H1 (cell line): ENCODE results near the gene ZNF367. TPM values are rescaled to one million over a fixed set of nuclear protein-coding genes. Genes with fewer than 3 reads are reported as not detected.
A peak's percentile ranks its signal among the peaks of the same experiment; 100 is the strongest.

Experiments used
- CTCF ChIA-PET: fragments of 300-600 bp; sonication (Branson Sonifier 250); formaldehyde crosslinking; loops from one replicate; lab custom pipeline; 2021; ENCODE audit not compliant: partially characterized antibody; lab: Charles Lee
- POLR2A ChIA-PET: fragments of 300-600 bp; sonication (Branson Sonifier 250); formaldehyde crosslinking; loops from one replicate; lab custom pipeline; 2021; ENCODE audit warnings: inconsistent platforms; ENCODE audit not compliant: partially characterized antibody; lab: Charles Lee
- DNase-seq, 2 experiments: peaks; one replicate each; pipeline versions ENCODE4 v3.0.0 to v3.0.0-alpha.2; 2010 to 2022; ENCODE audit warnings: low spot score in 2 of 2, low read depth in 1 of 2, mixed read lengths in 1 of 2
- FAIRE-seq: peaks from 2 replicates; lab custom pipeline; 2011; peaks lifted over from hg19 to GRCh38; lab: Jason Lieb, UNC
- H2AFZ ChIP-seq: 2 replicates; pipeline ENCODE4 v1.8.1; 2012; ENCODE audit warnings: low read length, inconsistent platforms
- H2AK5ac ChIP-seq: 2 replicates; pipeline ENCODE4 v1.6.1; 2013; ENCODE audit warnings: low read depth, low read length
- H2BK120ac ChIP-seq: replicated peaks from 2 replicates; pipeline ENCODE3; 2013; ENCODE audit warnings: low read depth, low read length, inconsistent platforms
- H2BK12ac ChIP-seq: 2 replicates; pipeline ENCODE4 v1.6.1; 2013; ENCODE audit warnings: low read depth, low read length
- H2BK15ac ChIP-seq: 2 replicates; pipeline ENCODE4 v1.6.1; 2013; ENCODE audit warnings: low read length
- H2BK20ac ChIP-seq: 2 replicates; pipeline ENCODE4 v1.6.1; 2013; ENCODE audit warnings: low read length
- H2BK5ac ChIP-seq: 2 replicates; pipeline ENCODE4 v1.6.1; 2013; ENCODE audit warnings: low read depth, low read length
- H3K14ac ChIP-seq: 2 replicates; pipeline ENCODE4 v1.6.1; 2013; ENCODE audit warnings: inconsistent platforms; ENCODE audit not compliant: insufficient read length
- H3K18ac ChIP-seq: 2 replicates; pipeline ENCODE4 v1.6.1; 2013; ENCODE audit warnings: low read length; ENCODE audit errors: extremely low read depth
- H3K23ac ChIP-seq: 2 replicates; pipeline ENCODE4 v1.6.1; 2013; ENCODE audit warnings: inconsistent platforms; ENCODE audit not compliant: insufficient read length
- H3K23me2 ChIP-seq: 2 replicates; pipeline ENCODE4 v1.6.1; 2013; ENCODE audit warnings: low read depth, low read length
- H3K27ac ChIP-seq: 2 replicates; pipeline ENCODE4 v1.6.1; 2011; ENCODE audit warnings: low read depth, low read length, inconsistent platforms
- H3K27me3 ChIP-seq, 4 experiments: replicated peaks in 1 of 4; 1 replicate in 1 of 4; 2 replicates in 3 of 4; pipeline versions ENCODE4 v1.6.1 to v1.8.1; 2011 to 2013; ENCODE audit warnings: low read length in 3 of 4, mild to moderate bottlenecking in 3 of 4, inconsistent platforms in 2 of 4, mixed read lengths in 2 of 4, moderate library complexity in 1 of 4; ENCODE audit not compliant: control insufficient read depth in 3 of 4, insufficient read depth in 3 of 4; ENCODE audit errors: extremely low read depth in 1 of 4
- H3K36me3 ChIP-seq, 4 experiments: 2 replicates each; pipeline versions ENCODE4 v1.6.1 to v1.8.1; 2011 to 2013; ENCODE audit warnings: mild to moderate bottlenecking in 4 of 4, low read length in 3 of 4, moderate library complexity in 2 of 4, control low read depth in 1 of 4, inconsistent platforms in 1 of 4; ENCODE audit not compliant: insufficient read depth in 4 of 4, control insufficient read depth in 2 of 4
- H3K4ac ChIP-seq: replicated peaks from 2 replicates; pipeline ENCODE3; 2013; ENCODE audit warnings: low read length, low read depth, mixed read lengths, inconsistent platforms; ENCODE audit not compliant: insufficient read length
- H3K4me1 ChIP-seq, 4 experiments: replicated peaks in 1 of 4; 1 replicate in 1 of 4; 2 replicates in 3 of 4; pipeline versions ENCODE4 v1.6.1 to v1.8.1; 2011 to 2013; ENCODE audit warnings: low read length in 3 of 4, inconsistent platforms in 2 of 4, mixed read lengths in 1 of 4; ENCODE audit not compliant: insufficient read depth in 4 of 4, control insufficient read depth in 3 of 4
- H3K4me2 ChIP-seq, 2 experiments: 2 replicates each; pipeline versions ENCODE4 v1.6.1 to v1.8.1; 2011 to 2013; ENCODE audit warnings: low read depth in 2 of 2, low read length in 2 of 2, control low read depth in 1 of 2, inconsistent platforms in 1 of 2, mild to moderate bottlenecking in 1 of 2; ENCODE audit not compliant: insufficient read depth in 1 of 2
- H3K4me3 ChIP-seq, 4 experiments: fragments of 200-600, 300-600 bp in 1 of 4; sonication (generic), shearing (Covaris generic), sonication (Bioruptor Twin) in 1 of 4; 2 replicates each; pipeline versions ENCODE4 v1.5.1 to v1.8.1; 2011 to 2016; ENCODE audit warnings: low read length in 4 of 4, low read depth in 3 of 4, control low read depth in 2 of 4, inconsistent platforms in 2 of 4, mild to moderate bottlenecking in 2 of 4, mixed read lengths in 1 of 4, moderate library complexity in 1 of 4; ENCODE audit not compliant: insufficient read depth in 2 of 4; ENCODE audit errors: extremely low read depth in 1 of 4
- H3K56ac ChIP-seq: replicated peaks from 2 replicates; pipeline ENCODE3; 2013; ENCODE audit warnings: low read depth, mild to moderate bottlenecking, mixed read lengths, low read length, inconsistent platforms; ENCODE audit not compliant: insufficient read length
- H3K79me1 ChIP-seq: 2 replicates; pipeline ENCODE4 v1.6.1; 2013; ENCODE audit warnings: low read depth, low read length, control low read depth
- H3K79me2 ChIP-seq, 2 experiments: 2 replicates each; pipeline versions ENCODE4 v1.6.1 to v1.8.1; 2012 to 2013; ENCODE audit warnings: low read length in 2 of 2, mild to moderate bottlenecking in 2 of 2, inconsistent platforms in 1 of 2; ENCODE audit not compliant: insufficient read depth in 2 of 2, control insufficient read depth in 1 of 2
- H3K9ac ChIP-seq, 4 experiments: replicated peaks in 1 of 4; 1 replicate in 1 of 4; 2 replicates in 3 of 4; pipeline versions ENCODE4 v1.6.1 to v1.8.1; 2011 to 2013; ENCODE audit warnings: low read depth in 3 of 4, low read length in 3 of 4, control low read depth in 2 of 4, mild to moderate bottlenecking in 2 of 4, moderate library complexity in 2 of 4, inconsistent platforms in 1 of 4; ENCODE audit errors: extremely low read depth in 1 of 4
- H3K9me3 ChIP-seq, 2 experiments: 2 replicates each; pipeline versions ENCODE4 v1.6.1 to v1.8.1; 2012 to 2013; ENCODE audit warnings: mild to moderate bottlenecking in 2 of 2, moderate library complexity in 2 of 2, control low read depth in 1 of 2, inconsistent platforms in 1 of 2, low read depth in 1 of 2, low read length in 1 of 2, mixed read lengths in 1 of 2; ENCODE audit not compliant: insufficient read depth in 2 of 2
- H4K20me1 ChIP-seq, 2 experiments: replicated peaks in 1 of 2; 2 replicates each; pipeline versions ENCODE3 to v1.8.1; 2011 to 2013; ENCODE audit warnings: inconsistent platforms in 2 of 2, low read length in 2 of 2, mild to moderate bottlenecking in 1 of 2; ENCODE audit not compliant: insufficient read depth in 2 of 2, control insufficient read depth in 1 of 2
- H4K5ac ChIP-seq: 2 replicates; pipeline ENCODE4 v1.6.1; 2013; ENCODE audit warnings: low read length, low read depth, mixed read lengths, inconsistent platforms; ENCODE audit not compliant: insufficient read length
- H4K8ac ChIP-seq: 2 replicates; pipeline ENCODE4 v1.8.0; 2013; ENCODE audit warnings: mild to moderate bottlenecking, moderate library complexity, low read length, inconsistent platforms; ENCODE audit not compliant: insufficient read depth; ENCODE audit errors: extremely low read depth
- H4K91ac ChIP-seq: replicated peaks from 2 replicates; pipeline ENCODE3; 2013; ENCODE audit warnings: low read length, mixed read lengths, inconsistent platforms; ENCODE audit not compliant: insufficient read length
- BCL11A ChIP-seq, 2 experiments: IDR thresholded peaks; one replicate each; pipeline ENCODE4 v1.6.1; 2011; ENCODE audit warnings: low read depth in 2 of 2, low read length in 2 of 2, mild to moderate bottlenecking in 2 of 2
- CBX5 ChIP-seq: fragments of 300-800, 300-1000 bp; sonication (generic); IDR thresholded peaks from 2 replicates; pipeline ENCODE4 v1.7.1; 2016; ENCODE audit warnings: antibody characterized with exemption, low read length, low read depth
- CHD1 ChIP-seq: IDR thresholded peaks from 2 replicates; pipeline ENCODE4 v1.6.1; 2012; ENCODE audit warnings: low read depth, low read length, improper control_type of control experiment
- CHD2 ChIP-seq: IDR thresholded peaks from 2 replicates; pipeline ENCODE4 v1.6.1; 2012; ENCODE audit warnings: low read length, improper control_type of control experiment
- GTF2F1 ChIP-seq: IDR thresholded peaks from 2 replicates; pipeline ENCODE4 v1.6.1; 2012; ENCODE audit warnings: low read depth, low read length, improper control_type of control experiment, borderline replicate concordance
- JUND ChIP-seq: IDR thresholded peaks from 2 replicates; pipeline ENCODE4 v1.6.1; 2011; ENCODE audit warnings: mild to moderate bottlenecking, improper control_type of control experiment, low read length
- KDM4A ChIP-seq: IDR thresholded peaks from one replicate; pipeline ENCODE4 v1.7.1; 2012; ENCODE audit warnings: low read depth, mild to moderate bottlenecking, moderate library complexity, low read length, inconsistent platforms; ENCODE audit not compliant: severe bottlenecking
- POLR2A ChIP-seq, 2 experiments: IDR thresholded peaks; 1 replicate in 1 of 2; 2 replicates in 1 of 2; pipeline ENCODE4 v1.6.1; 2011; ENCODE audit warnings: low read depth in 2 of 2, low read length in 2 of 2, mild to moderate bottlenecking in 2 of 2; ENCODE audit errors: control extremely low read depth in 1 of 2
- SIRT6 ChIP-seq: IDR thresholded peaks from one replicate; pipeline ENCODE4 v1.7.1; 2012; ENCODE audit warnings: low read length, inconsistent platforms
- SUZ12 ChIP-seq: fragments of 200-600 bp; sonication (generic); IDR thresholded peaks from 2 replicates; pipeline ENCODE4 v1.6.1; 2012; ENCODE audit warnings: mild to moderate bottlenecking, inconsistent platforms, low read length, moderate library complexity, mixed read lengths
- TAF1 ChIP-seq: IDR thresholded peaks from 2 replicates; pipeline ENCODE4 v1.6.1; 2011; ENCODE audit warnings: mild to moderate bottlenecking, low read depth, low read length
- TAF7 ChIP-seq: optimal IDR thresholded peaks from 2 replicates; pipeline ENCODE3; 2011; ENCODE audit warnings: low read depth, mild to moderate bottlenecking, inconsistent platforms, low read length, moderate library complexity, borderline replicate concordance
- WGBS, 2 experiments: shearing (Covaris generic) in 1 of 2; methylation state at CpG; one replicate each; pipeline versions ENCODE4 v1.1.6 to v1.1.7; 2013 to 2015; ENCODE audit warnings: low lambda C conversion rate in 2 of 2, mixed read lengths in 2 of 2, inconsistent platforms in 1 of 2, low coverage in 1 of 2, missing lambda C conversion rate in 1 of 2; ENCODE audit not compliant: insufficient replicate concordance in 2 of 2, insufficient coverage in 1 of 2, insufficient read length in 1 of 2; ENCODE audit errors: extremely low coverage in 1 of 2, missing lambda C conversion rate in 1 of 2; 5-methylcytosine and 5-hydroxymethylcytosine counted together
- polyA plus RNA-seq, 7 experiments: library from polyadenylated mRNA; depleted of rRNA in 3 of 7; stranded (reverse) in 5 of 7; unstranded in 2 of 7; fragments of >200 nt in 5 of 7; fragments of 200-250 nt in 2 of 7; gene quantifications; 1 replicate in 5 of 7; 2 replicates in 1 of 7; 4 replicates in 1 of 7; pipeline versions ENCODE4 v1.2.1 to v1.2.3, GENCODE V29; 2011 to 2013; ENCODE audit warnings: missing spikeins in 2 of 7, mixed read lengths in 2 of 7
- total RNA-seq: library from RNA; stranded (reverse); fragmentation: NEBNext Ultra II Directional; extraction: Animal tissue kit (Norgen Biotek cat#: 25700); gene quantifications from 2 replicates; pipeline ENCODE4 v1.2.1, GENCODE V29; 2021
- TF ChIP-seq, protein P1 (sequence below): IDR thresholded peaks from 2 replicates; pipeline ENCODE4 v1.6.1; 2011; ENCODE audit warnings: low read depth, mild to moderate bottlenecking, low read length; ENCODE audit not compliant: insufficient read depth
- TF ChIP-seq, protein P2 (sequence below): IDR thresholded peaks from 2 replicates; pipeline ENCODE4 v1.6.1; 2011; ENCODE audit warnings: low read length, improper control_type of control experiment

The ZNF367 gene
- total and polyA plus RNA-seq, 2 of the 8 experiments (the other 6 are each of a cell fraction or from before 2014, with no cell fraction given): 2.2 to 8.2 TPM

DNA sequence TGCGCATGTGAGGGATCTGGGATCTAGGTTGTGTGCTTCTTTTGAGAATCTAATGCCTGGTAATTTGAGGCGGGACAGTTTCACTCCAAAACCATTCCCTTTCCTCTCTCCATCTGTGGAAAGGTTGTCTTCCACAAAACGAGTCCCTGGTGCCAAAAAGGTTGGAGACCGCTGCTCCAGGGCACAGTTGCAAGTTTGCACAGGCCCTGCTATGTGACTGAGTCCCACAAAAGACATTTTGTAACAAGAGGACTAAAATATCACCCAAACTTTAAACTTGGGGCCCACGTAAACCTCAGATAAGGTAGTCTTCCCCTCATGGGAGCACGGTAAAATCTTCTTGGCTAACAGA, 5.8 kb upstream of the ZNF367 start:
- Histone ChIP-seq H4K8ac (no peak overlapping the region), H2BK5ac (no peak overlapping the region), H4K91ac (no peak overlapping the region), H2BK120ac (no peak overlapping the region), H3K4me1 (peaks cover 3 to 11% (median 7%) of the 10 kb centered on the region in 4 experiments), H2BK15ac (no peak overlapping the region; the same call in 1 of the 2 replicates), H3K56ac (no peak overlapping the region), H3K18ac (no peak overlapping the region), H3K4me3 (no peak overlapping the region), H2BK12ac (no peak overlapping the region), H3K4ac (no peak overlapping the region), H3K4me2 (no peak overlapping the region), H4K5ac (no peak overlapping the region), H3K23me2 (peaks cover 3% of the 10 kb centered on the region; the same call in 1 of the 2 replicates), H3K23ac (no peak overlapping the region), H3K9ac (no peak overlapping the region), H2BK20ac (no peak overlapping the region), H3K27me3 (no peaks in the 10 kb centered on the region), H3K9me3 (no peaks in the 10 kb centered on the region), H2AFZ (peak overlapping the region; percentile 55; the same call in 1 of the 2 replicates), H4K20me1 (no peaks in the 10 kb centered on the region), H3K79me2 (no peaks in the 10 kb centered on the region), H3K14ac (no peak overlapping the region), H3K27ac (no peak overlapping the region), H3K36me3 (no peaks in the 10 kb centered on the region), H3K79me1 (no peaks in the 10 kb centered on the region), H2AK5ac (no peak overlapping the region)
- ChIA-PET CTCF (interaction anchor here (0.7 to 2.0 kb wide), 4 partner anchors 11 to 1040 kb away, joined by 3 to 5 read pairs (median 3); no protein-coding TSS in a partner anchor), POLR2A (no interaction called here)
- DNase-seq (no peak), FAIRE-seq (no peak)
- WGBS, 2 experiments: 94% methylated on average over 6 of the region's 6 CpGs; no CpG with 5 or more reads in 1 of the 2 experiments
- TF ChIP-seq GTF2F1 (no peak), SUZ12 (no peak), JUND (no peak), SIRT6 (no peak), CHD1 (no peak), TAF1 (no peak), CBX5 (no peak), POLR2A (IDR thresholded peaks at IDR 0.05; ENCODE audit: control extremely low read depth in 1 of 2, low read depth in 2 of 2, low read length in 2 of 2) (no peak), KDM4A (no peak), CHD2 (no peak), TAF7 (no peak), BCL11A (IDR thresholded peaks at IDR 0.05; ENCODE audit: low read depth in 2 of 2, low read length in 2 of 2) (no peak)
- TF ChIP-seq, protein P1, sequence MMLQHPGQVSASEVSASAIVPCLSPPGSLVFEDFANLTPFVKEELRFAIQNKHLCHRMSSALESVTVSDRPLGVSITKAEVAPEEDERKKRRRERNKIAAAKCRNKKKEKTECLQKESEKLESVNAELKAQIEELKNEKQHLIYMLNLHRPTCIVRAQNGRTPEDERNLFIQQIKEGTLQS: no peak
- TF ChIP-seq, protein P2, sequence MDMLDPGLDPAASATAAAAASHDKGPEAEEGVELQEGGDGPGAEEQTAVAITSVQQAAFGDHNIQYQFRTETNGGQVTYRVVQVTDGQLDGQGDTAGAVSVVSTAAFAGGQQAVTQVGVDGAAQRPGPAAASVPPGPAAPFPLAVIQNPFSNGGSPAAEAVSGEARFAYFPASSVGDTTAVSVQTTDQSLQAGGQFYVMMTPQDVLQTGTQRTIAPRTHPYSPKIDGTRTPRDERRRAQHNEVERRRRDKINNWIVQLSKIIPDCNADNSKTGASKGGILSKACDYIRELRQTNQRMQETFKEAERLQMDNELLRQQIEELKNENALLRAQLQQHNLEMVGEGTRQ: no peak
